Measurements from ENCODE around the gene ROCK2. TPM values are rescaled to one million over a fixed set of nuclear protein-coding genes. Genes with fewer than 3 reads are reported as not detected.

ROCK2 gene
- polyA plus RNA-seq, 3 donors, result 2.8 to 10.2 (median 4.3) TPM

DNA sequence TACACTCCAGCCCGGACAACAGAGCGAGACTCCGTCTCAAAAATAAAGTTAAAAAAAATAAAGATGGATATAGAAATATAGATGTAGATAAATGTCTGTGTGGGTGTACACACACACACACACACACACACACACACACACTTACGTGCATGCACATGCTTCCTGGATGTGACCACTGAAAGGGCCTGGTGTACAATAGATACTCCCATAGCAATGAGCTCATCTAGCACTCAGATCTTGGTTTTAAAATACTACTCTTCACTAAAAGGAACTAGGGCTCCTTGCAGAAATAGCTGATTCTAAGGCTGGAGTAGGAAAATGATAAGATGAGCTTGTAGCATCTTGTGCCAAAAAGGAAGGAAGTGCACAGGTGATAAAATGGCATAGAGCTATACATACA lies 39.1 kb downstream of the ROCK2 start:
- Histone ChIP-seq H4K20me1 (ENCODE audit: insufficient read depth, low read length) (peaks cover 91% of the 10 kb centered on the region), H3K27ac (ENCODE audit: low read depth in 1 of 2, low read length in 2 of 2) (no peak overlapping the region), H2AFZ (ENCODE audit: insufficient read depth, low read depth, low read length, poor library complexity, severe bottlenecking) (no peak overlapping the region), H3K9me3 (replicated peaks in 1 of 2; ENCODE audit: control insufficient read depth in 1 of 2, insufficient read depth in 1 of 2, low read length in 2 of 2) (no peaks in the 10 kb centered on the region), H3K9ac (ENCODE audit: insufficient read depth, low read length, poor library complexity, severe bottlenecking) (no peak overlapping the region), H3K4me3 (replicated peaks in 1 of 3; ENCODE audit: low read depth in 2 of 3, low read length in 3 of 3) (no peak overlapping the region), H3K4me1 (ENCODE audit: control insufficient read depth in 1 of 2, insufficient read depth in 2 of 2, low read length in 2 of 2) (peaks cover 7 to 45% of the 10 kb centered on the region in 2 donors), H3K79me2 (ENCODE audit: insufficient read depth, low read length) (peaks cover 94% of the 10 kb centered on the region), H3K27me3 (ENCODE audit: control insufficient read depth in 2 of 2, insufficient read depth in 2 of 2, low read length in 2 of 2) (no peaks in the 10 kb centered on the region), H3K4me2 (replicated peaks; ENCODE audit: extremely low read depth, low read length, poor library complexity, severe bottlenecking) (no peak overlapping the region), H3K36me3 (replicated peaks in 1 of 2; ENCODE audit: control insufficient read depth in 1 of 2, insufficient read depth in 2 of 2, low read length in 2 of 2) (no peaks in the 10 kb centered on the region)
- WGBS (ENCODE audit: insufficient coverage), result no CpG with 5 or more reads among the region's 4 CpGs
- Mint-ChIP-seq H3K9me3 (no peaks in the 10 kb centered on the region), H3K36me3 (no peaks in the 10 kb centered on the region), H3K27me3 (ENCODE audit: low read depth in 3 of 3) (no peaks in the 10 kb centered on the region), H3K4me3 (no peak overlapping the region), H3K4me1 (peaks cover 25% of the 10 kb centered on the region), H3K27ac (no peak overlapping the region)
- no peak for DNase-seq
- TF ChIP-seq CTCF (IDR thresholded peaks at IDR 0.05), result no peak
- intact Hi-C loops (cut with micrococcal nuclease), result no loop called here

GRCh38 chr2:11304476-11304875 lies 40.0 kb downstream of the ROCK2 start:
- Histone ChIP-seq H4K20me1 (ENCODE audit: insufficient read depth, low read length) (peaks cover 89% of the 10 kb centered on the region), H3K36me3 (replicated peaks in 1 of 2; ENCODE audit: control insufficient read depth in 1 of 2, insufficient read depth in 2 of 2, low read length in 2 of 2) (no peaks in the 10 kb centered on the region), H3K27me3 (ENCODE audit: control insufficient read depth in 2 of 2, insufficient read depth in 2 of 2, low read length in 2 of 2) (no peaks in the 10 kb centered on the region), H3K79me2 (ENCODE audit: insufficient read depth, low read length) (peaks cover 93% of the 10 kb centered on the region), H3K4me1 (ENCODE audit: control insufficient read depth in 1 of 2, insufficient read depth in 2 of 2, low read length in 2 of 2) (peaks cover 3 to 37% of the 10 kb centered on the region in 2 donors), H3K9ac (ENCODE audit: insufficient read depth, low read length, poor library complexity, severe bottlenecking) (no peak overlapping the region), H3K9me3 (replicated peaks in 1 of 2; ENCODE audit: control insufficient read depth in 1 of 2, insufficient read depth in 1 of 2, low read length in 2 of 2) (no peaks in the 10 kb centered on the region), H2AFZ (ENCODE audit: insufficient read depth, low read depth, low read length, poor library complexity, severe bottlenecking) (no peak overlapping the region), H3K4me3 (replicated peaks in 1 of 3; ENCODE audit: low read depth in 2 of 3, low read length in 3 of 3) (no peak overlapping the region), H3K27ac (ENCODE audit: low read depth in 1 of 2, low read length in 2 of 2) (no peak overlapping the region), H3K4me2 (replicated peaks; ENCODE audit: extremely low read depth, low read length, poor library complexity, severe bottlenecking) (no peak overlapping the region)
- H3K4me3 Mint-ChIP-seq, result no peak overlapping the region
- no peak for DNase-seq
- intact Hi-C loops (cut with micrococcal nuclease), result no loop called here
- no peak for TF ChIP-seq CTCF (IDR thresholded peaks at IDR 0.05)
- H3K27ac Mint-ChIP-seq, result no peak overlapping the region
- no peaks in the 10 kb centered on the region for H3K36me3 Mint-ChIP-seq
- peaks cover 25% of the 10 kb centered on the region for H3K4me1 Mint-ChIP-seq
- WGBS (ENCODE audit: insufficient coverage), result 100% methylated on average over 1 of the region's 5 CpGs
- H3K9me3 Mint-ChIP-seq, result no peaks in the 10 kb centered on the region
- H3K27me3 Mint-ChIP-seq (ENCODE audit: low read depth in 3 of 3), result no peaks in the 10 kb centered on the region
